Stimulated activated CD8-positive, alpha-beta memory T cell treated with anti-CD3 and anti-CD28 coated beads, Interleukin-7, amount 100 ng/mL, for 48 hours (primary cell): ENCODE data around the gene DCUN1D4.

Source experiments
- DNase-seq, 2 donors: peaks; one replicate each; pipeline ENCODE4 v3.0.0-alpha.2; 2020; ENCODE audit warnings: low read depth in 1 of 2; ENCODE audit errors: extremely low read depth in 1 of 2

Gene DCUN1D4

DNA sequence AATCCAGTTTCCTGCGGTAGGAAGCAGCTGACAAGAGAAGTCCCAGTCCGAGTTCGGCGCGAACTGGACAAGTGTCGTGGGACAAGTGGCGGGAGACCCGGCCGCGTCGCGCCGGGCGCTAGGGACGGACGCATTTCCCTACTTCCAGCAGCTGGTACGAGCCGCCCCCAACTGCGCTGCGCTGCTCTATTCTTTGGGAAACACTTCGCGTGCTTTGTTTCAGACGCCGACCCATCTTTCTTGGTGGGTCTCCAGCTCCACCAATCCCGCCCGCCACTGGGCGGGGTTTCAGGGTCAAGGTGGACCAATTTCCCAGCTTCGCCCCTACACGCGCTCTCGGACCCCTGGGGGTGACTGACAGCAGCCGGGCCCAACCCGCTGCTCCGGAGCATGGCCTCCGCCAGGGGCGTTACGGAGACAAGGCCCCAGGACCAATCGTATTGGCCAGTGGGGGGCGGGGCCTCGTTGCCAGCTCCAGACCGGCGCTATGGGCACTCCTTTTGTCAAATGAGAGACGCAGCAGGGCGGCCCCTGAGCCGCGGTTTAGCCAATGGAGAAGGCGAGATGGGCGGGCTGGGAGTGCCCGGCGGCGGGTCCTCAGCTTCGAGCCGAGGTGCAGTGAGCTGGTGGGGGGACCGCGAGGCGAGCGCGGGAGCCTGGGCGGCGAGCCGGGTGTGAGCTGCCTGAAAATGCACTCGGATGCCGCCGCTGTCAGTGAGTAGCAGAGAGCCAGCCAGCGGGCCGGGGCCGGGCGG, at the start of gene DCUN1D4:
Gene DCUN1D4 (plus strand): TSS at position 600 of the 755 bp plus-strand sequence. CDS start 90 bp downstream, at position 690.
- DNase-seq: peak; percentile 99

DNA sequence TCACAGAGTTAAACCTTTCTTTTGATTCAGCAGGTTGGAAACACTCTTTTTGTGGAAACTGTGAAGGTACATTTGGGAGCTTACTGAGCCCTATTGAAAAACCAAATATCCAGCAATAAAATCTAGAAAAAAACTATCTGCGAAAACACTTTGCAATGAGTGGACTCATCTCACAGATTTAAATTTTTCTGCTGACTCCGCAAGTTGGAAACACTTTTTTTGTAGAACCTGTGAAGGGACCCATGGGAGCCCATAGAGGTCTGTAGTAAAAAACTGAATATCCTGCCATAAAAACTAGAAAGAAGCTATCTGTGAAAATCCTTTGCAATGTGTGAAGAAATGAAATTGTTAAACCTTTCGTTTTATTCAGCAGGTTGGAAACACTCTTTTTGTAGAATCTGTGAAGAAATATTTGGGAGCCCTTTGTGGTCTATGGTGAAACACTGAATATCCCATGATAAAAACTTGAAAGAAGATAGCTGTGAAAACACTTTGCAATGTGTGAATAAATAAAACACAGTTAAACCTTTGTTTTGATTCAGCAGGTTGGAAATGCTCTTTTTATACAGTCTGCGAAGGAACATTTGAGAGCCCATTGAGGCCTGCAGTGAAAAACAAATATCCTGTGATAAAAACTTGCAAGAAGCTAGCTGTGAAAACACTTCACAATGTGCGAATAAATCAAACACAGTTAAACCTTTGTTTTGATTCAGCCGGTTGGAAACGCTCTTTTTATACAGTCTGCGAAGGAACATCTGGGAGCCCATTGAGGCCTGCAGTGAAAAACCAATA, 22.3 kb upstream of the DCUN1D4 start:
- no peak for DNase-seq

DNA sequence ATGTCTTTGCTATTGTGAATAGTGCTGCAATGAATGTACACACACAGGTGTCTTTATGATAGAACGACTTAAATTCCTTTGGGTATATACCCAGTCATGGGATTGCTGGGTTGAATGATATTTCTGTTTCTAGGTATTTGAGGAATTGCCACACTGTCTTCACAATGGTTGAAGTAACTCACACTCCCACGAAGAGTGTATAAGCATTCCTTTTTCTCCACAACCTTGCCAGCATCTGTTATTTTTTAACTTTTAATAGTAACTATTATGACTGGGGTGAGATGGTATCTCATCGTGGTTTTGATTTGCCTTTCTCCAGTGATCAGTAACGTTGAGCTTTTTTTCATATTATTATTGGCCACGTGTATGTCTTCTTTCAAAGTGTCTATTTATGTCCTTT, 17.6 kb upstream of the DCUN1D4 start:
- DNase-seq: no peak

DNA sequence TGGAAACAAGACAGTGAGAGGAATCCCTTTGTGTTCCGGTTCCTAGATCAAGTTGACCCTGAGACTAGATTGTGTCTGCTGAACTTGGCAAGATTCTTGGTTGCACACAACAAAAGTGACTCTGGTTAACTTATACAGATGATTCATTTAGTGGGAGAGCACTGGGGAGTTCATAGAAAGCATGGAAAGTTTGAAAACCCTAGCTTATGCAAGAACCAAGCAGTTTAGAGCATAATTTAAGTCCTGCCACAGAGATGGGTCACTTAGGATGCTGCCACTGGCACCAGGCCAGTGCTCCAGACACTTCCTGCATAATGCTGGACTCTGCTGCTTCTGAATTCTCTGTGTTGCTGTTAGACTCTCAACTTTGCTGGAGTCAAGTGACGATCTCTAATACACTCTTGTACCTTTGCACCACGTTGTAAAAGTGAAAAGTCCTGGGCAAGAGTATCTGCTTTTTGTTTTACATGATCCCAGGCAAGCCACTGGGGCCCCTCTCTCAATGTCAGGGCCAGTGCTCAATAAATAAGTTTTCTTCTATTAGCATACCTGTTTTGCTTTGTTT, 12.7 kb upstream of the DCUN1D4 start:
- no peak for DNase-seq

DNA sequence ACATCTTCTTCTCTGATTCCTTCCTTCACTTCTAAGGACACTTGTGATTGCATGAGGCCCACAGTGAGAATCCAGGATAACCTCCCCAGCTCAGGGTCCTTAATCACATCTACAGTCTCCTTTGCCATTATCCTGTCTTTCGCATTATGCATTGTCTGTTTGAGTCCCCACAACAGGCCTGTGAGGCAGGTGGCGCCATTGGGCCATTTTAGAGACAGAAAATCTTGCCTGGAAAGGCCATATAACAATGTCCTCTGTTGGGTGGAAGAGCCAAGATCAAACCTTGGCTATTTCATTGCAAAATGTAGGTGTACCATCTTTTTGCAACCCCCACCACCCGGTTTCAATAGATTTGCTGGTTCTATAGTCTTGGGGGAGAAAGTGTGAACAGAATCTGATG, 11.8 kb upstream of the DCUN1D4 start:
- DNase-seq: peak; percentile 14 to 17

DNA sequence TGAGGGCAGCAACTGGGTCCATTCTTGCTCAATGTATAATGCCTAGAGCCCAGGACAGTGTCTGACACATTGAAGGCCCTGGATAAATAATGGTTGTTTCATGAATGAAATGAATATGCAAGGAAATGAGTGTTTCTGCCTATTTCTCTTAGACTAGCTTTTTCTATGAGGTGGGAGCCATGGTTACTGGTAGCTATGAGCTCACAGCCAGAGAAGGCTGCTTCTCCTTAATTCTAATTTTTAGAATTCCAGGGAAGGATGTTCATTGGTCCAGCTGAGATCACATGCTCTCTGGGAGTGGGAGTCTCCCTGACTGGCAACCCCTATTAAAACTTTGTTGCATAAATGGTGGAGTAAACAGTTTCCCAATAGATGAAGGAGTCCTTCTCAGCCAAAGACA, 9.7 kb upstream of the DCUN1D4 start:
- no peak for DNase-seq

DNA sequence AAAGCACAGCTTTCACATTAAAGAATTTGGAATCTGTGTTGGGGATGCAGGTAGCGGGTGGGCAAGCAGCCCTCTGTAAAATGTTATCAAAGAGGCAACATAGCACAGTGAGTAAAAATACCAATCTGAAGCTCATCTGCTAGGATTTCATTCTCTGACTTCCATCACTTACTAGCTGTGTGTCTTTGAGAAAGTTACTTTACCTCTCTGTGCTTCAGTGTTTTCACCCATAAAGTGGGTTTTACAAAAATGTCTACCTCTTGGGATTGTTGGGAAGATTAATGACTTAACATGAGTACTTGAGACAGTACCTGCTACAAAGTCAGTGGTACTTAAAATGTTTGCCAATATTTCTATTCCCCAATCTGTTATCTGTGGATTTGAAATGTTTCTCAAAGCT, 7.9 kb upstream of the DCUN1D4 start:
- DNase-seq: no peak

DNA sequence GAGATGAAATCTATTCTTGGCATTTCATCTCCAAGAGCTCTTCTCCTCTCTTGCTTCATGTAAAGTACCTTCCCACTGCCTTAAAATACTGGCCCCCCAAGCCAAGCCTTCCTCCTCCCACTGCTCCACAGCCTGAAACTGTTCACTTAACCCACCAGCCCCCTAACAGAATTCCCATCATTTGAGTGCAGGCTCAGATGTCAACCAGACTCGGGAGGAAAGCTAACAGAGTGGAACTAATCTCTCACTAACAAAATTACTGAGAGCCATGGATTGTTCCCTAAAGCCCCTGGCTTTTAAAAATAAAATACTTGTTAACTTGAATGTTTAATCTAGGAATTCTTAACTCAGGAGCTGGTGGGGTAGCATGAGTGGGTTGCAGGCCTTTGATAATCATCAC, 7.1 kb upstream of the DCUN1D4 start:
- DNase-seq: no peak

DNA sequence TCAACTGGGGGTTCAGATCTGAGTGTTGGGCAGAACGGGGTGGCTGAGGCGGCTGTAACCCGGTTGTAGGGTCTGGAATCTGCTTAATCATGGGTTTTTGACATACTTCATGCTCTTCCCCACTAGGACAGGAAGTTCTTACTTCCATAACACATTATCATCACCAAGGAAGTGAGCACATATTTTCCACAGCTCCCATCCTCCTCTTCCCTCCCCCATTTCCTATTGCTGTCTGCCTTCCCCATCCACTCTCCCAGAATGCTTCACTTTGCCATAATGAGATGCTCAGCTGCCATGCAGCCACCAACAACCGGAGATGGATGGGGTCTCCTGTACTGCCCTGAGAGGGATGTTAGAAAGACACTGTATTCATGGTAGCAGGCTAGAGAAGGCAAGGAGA, 6.4 kb upstream of the DCUN1D4 start:
- no peak for DNase-seq

DNA sequence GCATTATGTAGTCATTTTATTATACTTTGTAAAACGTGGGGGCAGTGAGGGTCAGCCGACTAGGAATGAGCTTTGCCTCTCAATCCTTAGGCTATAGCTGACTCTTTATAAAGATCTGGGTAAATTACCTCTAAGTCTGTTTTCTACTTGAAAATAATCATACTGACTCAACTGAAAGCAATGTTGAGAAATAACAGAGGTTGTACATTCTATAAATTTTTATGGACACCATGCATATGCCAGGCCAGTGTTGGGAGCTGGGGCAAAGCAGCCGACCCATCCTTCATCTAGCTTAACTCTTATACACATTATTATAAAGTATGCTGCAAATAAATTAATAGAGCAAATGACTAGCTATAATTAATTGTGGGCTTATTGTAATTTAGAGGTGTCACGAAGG, 2.2 kb upstream of the DCUN1D4 start:
- DNase-seq: no peak

DNA sequence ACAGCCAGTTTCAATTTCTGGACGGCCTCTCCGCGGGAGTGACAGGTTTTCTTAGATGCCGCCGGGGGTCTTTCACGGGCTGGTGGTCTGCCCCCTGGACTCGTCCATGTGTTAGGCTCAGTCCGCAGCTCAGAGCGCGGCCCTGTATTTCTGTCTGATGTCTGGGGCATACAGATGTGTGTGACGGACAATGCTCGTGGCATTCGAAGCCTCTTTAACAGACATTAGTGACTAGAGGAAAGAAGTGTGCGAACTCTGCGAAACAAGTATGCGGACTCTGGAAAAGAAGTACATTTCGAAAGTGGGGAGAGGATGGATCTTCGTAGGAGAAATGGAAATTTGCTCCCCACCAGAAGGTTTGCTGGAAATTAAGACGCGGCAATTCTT, 793 bp upstream of the DCUN1D4 start:
- no peak for DNase-seq

DNA sequence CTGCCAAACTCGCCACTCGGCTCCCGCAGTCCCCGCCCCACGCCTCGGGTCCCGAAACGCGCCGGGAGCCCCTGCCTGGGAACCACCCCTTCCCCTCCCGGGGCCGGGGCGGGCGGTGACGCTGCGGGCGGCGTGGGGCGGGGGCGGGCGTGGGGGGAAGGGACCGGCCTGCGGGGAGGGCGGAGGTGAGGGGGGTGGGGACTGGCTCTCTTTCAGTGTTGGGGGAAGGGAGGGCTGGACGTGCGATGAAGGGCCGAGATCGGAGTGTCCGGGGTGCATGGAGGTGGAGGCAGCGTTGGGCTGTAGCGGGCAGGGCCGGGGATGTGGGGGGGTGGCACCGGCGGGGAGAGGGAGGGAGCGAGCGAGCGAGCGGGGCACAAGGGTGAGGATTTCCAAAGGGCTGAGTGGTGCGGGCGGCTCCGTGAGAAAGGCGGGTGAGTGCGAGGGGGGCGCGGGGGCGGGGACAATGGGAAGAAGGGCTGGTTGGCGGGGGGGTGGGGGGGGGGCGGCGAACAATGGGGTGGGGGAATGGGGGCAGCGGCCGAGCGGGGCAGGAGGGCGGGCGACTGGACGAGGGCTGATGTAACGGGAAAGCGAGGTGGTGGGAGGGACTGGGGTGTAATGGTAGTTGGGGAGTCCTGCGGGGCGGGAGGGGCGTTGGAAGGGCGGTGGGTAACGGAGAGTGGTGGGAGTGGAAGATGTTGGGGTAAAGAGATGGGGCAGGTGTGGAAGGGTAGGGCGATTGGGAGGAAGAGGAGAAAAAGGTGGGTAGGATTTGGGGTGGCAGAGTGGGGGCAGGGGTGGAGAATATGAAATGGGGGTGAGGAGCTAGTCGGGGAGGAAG, 578 bp downstream of the DCUN1D4 start:
- DNase-seq: peak; percentile 20 to 28

DNA sequence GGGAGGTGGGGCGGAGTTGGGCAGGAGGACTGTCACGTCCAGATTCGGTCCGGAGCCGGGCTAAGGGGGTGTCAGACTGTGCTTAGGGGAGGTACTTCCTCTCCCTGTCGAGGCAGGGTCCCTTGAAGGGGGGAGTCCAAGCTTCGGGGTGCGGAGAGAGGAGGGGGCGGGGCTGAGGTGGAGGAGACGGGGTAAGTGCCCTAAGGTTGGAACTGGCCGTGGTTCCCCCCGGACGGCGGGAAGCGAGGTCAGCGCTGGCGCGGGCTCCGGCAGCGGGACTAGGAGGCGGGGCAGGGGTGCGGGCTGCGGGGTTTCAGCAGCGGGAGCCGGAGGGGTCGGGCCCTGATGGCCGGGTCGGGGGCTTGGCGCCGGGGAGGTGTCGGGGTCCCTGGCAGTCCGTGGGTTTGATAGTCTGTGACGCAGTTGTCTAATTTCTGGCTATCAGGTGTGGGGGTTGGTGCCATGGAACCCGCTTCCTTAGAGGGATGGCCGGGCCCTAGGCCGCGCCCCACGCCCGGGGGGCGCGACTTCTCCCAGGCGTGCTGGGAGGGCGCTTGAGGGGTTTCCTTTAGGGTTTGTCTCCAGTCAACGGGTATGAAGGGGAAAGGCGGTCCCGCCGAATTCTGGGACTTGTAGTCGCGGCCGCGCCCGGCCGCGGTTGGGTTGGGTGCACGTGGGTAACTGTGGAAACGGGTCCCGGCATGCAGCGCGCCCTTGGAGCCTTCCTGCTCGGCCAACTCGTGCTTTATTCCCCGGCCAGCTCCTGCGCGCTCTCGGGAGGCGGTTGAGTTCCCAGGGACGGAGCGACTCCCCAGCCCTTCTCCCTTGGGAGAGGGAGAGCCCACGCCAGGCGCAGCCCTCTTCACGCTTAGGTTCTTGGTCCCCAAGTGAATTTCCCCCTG, 1.5 kb downstream of the DCUN1D4 start:
- peak; percentile 73 to 78 for DNase-seq

DNA sequence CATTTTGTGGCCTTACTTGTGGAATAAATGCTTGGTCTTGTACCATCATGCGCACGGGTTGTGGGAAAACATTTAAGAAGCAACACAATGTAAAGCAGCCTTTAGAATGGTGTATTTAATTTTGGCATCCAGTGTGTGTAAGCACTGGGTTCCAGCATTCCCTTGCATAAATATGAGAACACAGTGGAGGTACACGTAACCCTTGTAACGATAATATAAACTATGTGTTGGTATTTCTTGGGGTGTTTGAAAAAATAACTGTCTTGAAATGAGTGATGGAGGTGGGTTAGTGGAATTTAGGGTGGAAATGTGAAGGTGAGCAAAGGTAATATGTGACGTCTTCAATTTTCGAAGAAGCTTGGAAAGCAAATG, 2.1 kb downstream of the DCUN1D4 start:
- DNase-seq: no peak

DNA sequence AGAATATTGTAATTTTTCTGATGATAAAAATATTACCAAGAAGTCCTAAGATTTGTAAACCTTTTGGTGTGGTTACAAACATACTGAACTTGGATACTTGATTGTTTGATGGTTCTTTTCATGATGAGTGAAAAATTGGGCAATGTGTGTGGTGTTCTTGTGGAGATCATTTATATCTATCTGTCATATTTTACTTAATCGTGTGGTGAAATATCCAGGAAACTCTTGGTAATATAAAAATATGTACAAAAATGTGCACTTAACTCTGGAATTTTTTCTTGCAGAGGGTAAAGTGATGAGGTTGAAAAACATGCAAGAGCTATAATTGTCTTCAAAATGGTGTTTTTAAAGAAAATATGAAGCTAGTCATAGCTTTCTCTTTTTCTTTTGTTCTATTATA, 2.8 kb downstream of the DCUN1D4 start:
- DNase-seq: no peak

DNA sequence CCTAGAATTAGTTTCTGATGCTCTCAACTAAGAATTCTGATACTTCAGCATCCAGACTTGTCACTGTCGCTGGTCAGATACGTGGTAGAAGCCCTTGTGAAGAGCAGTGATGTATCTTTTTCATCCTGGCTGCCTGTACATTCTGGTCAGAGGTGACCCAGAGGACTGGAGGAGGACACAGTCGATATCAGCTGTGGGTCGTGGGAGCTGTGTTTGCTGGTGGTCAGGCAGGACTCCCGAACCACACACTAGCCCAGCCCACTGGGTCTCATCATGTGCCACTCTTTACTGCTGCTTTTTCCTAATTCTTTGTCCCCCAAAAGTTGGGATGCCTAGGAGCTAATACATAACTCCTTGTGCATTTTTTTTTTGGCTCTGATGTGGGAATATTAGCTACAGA, 6.5 kb downstream of the DCUN1D4 start:
- DNase-seq: no peak

DNA sequence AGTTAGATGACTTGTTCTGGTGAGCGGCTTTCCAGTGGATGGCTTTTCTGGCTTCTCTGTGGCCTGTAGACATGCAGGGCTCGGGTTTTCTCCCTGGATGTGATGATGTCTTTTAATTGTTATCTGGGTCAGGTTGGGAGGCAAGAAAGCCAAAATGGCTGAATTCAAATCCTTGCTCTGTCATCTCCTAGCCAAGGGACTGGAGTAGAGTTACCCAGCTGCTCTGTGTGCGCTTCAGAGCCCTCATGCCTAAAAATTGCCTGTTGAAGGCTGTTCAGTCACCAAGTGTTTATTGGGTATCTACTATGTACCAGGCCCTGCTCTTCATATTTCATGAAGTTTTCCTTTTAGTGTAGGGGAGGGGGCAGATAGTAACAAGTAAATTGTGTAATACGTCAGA, 7.3 kb downstream of the DCUN1D4 start:
- DNase-seq: no peak

DNA sequence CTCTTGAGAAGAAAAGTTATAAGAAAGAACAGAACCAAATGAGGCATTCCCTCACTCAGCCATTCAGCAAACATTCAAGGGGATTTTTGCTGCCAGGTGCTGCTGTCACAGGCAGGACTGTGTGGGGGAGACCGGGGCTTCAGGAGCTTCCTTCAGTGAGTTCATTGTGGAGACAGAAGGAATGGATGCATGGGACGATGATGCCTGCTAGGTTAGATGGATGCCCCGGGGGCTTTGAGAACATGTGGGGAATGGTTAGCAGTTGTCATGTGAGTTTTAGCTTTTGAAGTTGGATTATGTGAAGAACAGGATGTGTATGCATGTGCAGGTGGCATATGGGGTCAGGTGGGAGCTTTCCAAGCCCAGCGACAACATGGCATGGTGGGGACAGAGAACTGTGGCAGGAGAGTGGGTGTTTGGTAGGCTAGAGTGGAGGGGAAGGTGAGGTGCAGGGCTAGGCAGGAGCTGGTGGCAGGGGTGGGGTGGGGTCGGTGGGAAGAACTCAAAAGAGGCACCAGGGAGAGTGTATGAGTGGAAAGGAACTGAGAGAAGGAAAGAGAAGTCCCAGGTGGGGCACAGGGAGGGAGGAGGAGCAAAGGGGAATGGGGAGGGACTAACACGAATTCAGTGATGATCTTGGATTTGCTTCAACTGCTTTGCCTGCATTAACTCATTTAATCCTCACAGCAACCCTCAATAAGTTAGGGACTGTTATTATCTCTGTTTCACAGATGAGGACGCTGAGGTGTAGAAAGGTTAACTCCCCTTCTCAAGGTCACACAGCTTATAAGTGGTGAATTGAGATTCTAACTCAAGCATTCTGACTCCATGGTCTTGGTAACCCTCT, 8.4 kb downstream of the DCUN1D4 start:
- DNase-seq: no peak

DNA sequence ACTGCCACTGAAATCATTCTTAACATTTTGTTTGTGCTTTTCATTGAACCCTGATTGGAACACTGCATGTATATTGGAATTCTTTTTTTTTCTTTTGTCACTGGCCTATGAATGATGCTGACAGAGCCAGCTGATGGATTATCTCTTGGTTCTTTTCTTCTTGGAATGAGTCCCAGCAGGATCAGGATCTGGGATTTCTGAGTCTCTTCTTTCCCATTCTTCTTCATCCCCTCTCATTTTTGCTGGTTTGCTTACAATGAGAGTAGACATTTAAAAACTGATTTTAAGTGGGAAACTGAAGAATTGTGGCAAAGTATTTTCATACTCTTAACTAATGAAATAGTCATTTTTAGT, 9.0 kb downstream of the DCUN1D4 start:
- no peak for DNase-seq
